Trophoblast cell (in vitro differentiated cells and primary cell): ENCODE measurements around the gene TENM4.

Experiments used
- DNase-seq, 2 donors: peaks; one replicate each; pipeline ENCODE4 v3.0.0-alpha.2; 2016
- H2AFZ ChIP-seq: 2 replicates; pipeline ENCODE4 v1.6.1; 2013; ENCODE audit warnings: low read length, moderate library complexity, mild to moderate bottlenecking; ENCODE audit not compliant: insufficient read depth, poor library complexity
- H2AK5ac ChIP-seq: 2 replicates; pipeline ENCODE4 v1.6.1; 2013; ENCODE audit warnings: mild to moderate bottlenecking, low read length
- H2BK120ac ChIP-seq: 2 replicates; pipeline ENCODE4 v1.6.1; 2013; ENCODE audit warnings: low read length, mild to moderate bottlenecking, moderate library complexity; ENCODE audit not compliant: insufficient read depth, poor library complexity
- H2BK12ac ChIP-seq: 2 replicates; pipeline ENCODE4 v1.6.1; 2013; ENCODE audit warnings: mild to moderate bottlenecking, low read length, moderate library complexity
- H2BK5ac ChIP-seq: 2 replicates; pipeline ENCODE4 v1.6.1; 2013; ENCODE audit warnings: low read length, low read depth, moderate library complexity, mild to moderate bottlenecking; ENCODE audit not compliant: poor library complexity
- H3K14ac ChIP-seq: 2 replicates; pipeline ENCODE4 v1.6.1; 2013; ENCODE audit warnings: mild to moderate bottlenecking, low read length
- H3K18ac ChIP-seq: 2 replicates; pipeline ENCODE4 v1.6.1; 2013; ENCODE audit warnings: mild to moderate bottlenecking, low read length
- H3K23ac ChIP-seq: 2 replicates; pipeline ENCODE4 v1.6.1; 2013; ENCODE audit warnings: low read length
- H3K27ac ChIP-seq: 2 replicates; pipeline ENCODE4 v1.5.1; 2013; ENCODE audit warnings: low read depth, mild to moderate bottlenecking, inconsistent platforms, low read length, moderate library complexity
- H3K27me3 ChIP-seq: 2 replicates; pipeline ENCODE4 v1.6.1; 2013; ENCODE audit warnings: inconsistent platforms, mild to moderate bottlenecking, low read length, moderate library complexity; ENCODE audit not compliant: insufficient read depth
- H3K36me3 ChIP-seq, 2 experiments: 1 replicate in 1 of 2; 2 replicates in 1 of 2; pipeline ENCODE4 v1.6.1; 2013; ENCODE audit warnings: low read length in 2 of 2, mild to moderate bottlenecking in 2 of 2, moderate library complexity in 1 of 2; ENCODE audit not compliant: insufficient read depth in 2 of 2, control insufficient read depth in 1 of 2
- H3K4ac ChIP-seq: 2 replicates; pipeline ENCODE4 v1.6.1; 2013; ENCODE audit warnings: low read depth, mild to moderate bottlenecking, low read length, moderate library complexity
- H3K4me1 ChIP-seq, 2 experiments: 1 replicate in 1 of 2; 2 replicates in 1 of 2; pipeline ENCODE4 v1.6.1; 2013; ENCODE audit warnings: low read length in 2 of 2, mild to moderate bottlenecking in 2 of 2, moderate library complexity in 1 of 2; ENCODE audit not compliant: insufficient read depth in 2 of 2, control insufficient read depth in 1 of 2
- H3K4me2 ChIP-seq: 2 replicates; pipeline ENCODE4 v1.6.1; 2013; ENCODE audit warnings: inconsistent platforms, mild to moderate bottlenecking, low read length, moderate library complexity
- H3K4me3 ChIP-seq: 2 replicates; pipeline ENCODE4 v1.5.1; 2013; ENCODE audit warnings: mild to moderate bottlenecking, low read depth, low read length, inconsistent platforms
- H3K79me1 ChIP-seq: one replicate; pipeline ENCODE4 v1.6.1; 2013; ENCODE audit warnings: low read length
- H3K79me2 ChIP-seq: 2 replicates; pipeline ENCODE4 v1.6.1; 2013; ENCODE audit warnings: low read length, mild to moderate bottlenecking; ENCODE audit not compliant: control insufficient read depth, insufficient read depth, poor library complexity
- H3K9ac ChIP-seq: 2 replicates; pipeline ENCODE4 v1.6.1; 2013; ENCODE audit warnings: mild to moderate bottlenecking, low read length
- H3K9me3 ChIP-seq: 2 replicates; pipeline ENCODE4 v1.6.1; 2013; ENCODE audit warnings: low read depth, mild to moderate bottlenecking, control low read depth, inconsistent platforms, low read length; ENCODE audit not compliant: insufficient read depth
- H4K12ac ChIP-seq: 2 replicates; pipeline ENCODE4 v1.6.1; 2013; ENCODE audit warnings: low read depth, mild to moderate bottlenecking, low read length, moderate library complexity
- H4K8ac ChIP-seq: 2 replicates; pipeline ENCODE4 v1.6.1; 2013; ENCODE audit warnings: low read depth, mild to moderate bottlenecking, low read length, moderate library complexity
- H4K91ac ChIP-seq: one replicate; pipeline ENCODE4 v1.6.1; 2013; ENCODE audit warnings: low read depth, mild to moderate bottlenecking, low read length, moderate library complexity
- WGBS: extraction: QIAGEN DNeasy Blood & Tissue Kit; methylation state at CpG from one replicate; pipeline ENCODE4 v1.1.7; 2013; ENCODE audit warnings: missing lambda C conversion rate; ENCODE audit not compliant: insufficient read length, insufficient coverage; ENCODE audit errors: extremely low coverage; 5-methylcytosine and 5-hydroxymethylcytosine counted together

The TENM4 gene

GRCh38 chr11:78706551-78706950, 734.3 kb downstream of the TENM4 start:
- Histone ChIP-seq H2AK5ac (no peak overlapping the region), H3K14ac (no peak overlapping the region), H3K9me3 (no peaks in the 10 kb centered on the region), H2BK12ac (no peak overlapping the region), H3K4ac (no peak overlapping the region), H3K18ac (no peak overlapping the region), H2BK120ac (no peak overlapping the region), H2BK5ac (no peak overlapping the region), H4K8ac (no peak overlapping the region), H4K91ac (no peak overlapping the region), H2AFZ (no peak overlapping the region), H3K79me1 (no peaks in the 10 kb centered on the region), H3K36me3 (peaks cover 28 to 53% of the 10 kb centered on the region in 2 experiments), H3K79me2 (no peaks in the 10 kb centered on the region), H3K23ac (no peak overlapping the region), H4K12ac (no peak overlapping the region), H3K27me3 (no peaks in the 10 kb centered on the region), H3K4me2 (no peak overlapping the region), H3K27ac (no peak overlapping the region), H3K4me3 (no peak overlapping the region), H3K4me1 (no peaks in the 10 kb centered on the region), H3K9ac (no peak overlapping the region)
- DNase-seq: no peak
- no CpG with 5 or more reads among the region's 6 CpGs for WGBS

GRCh38 chr11:78704811-78705210, 736.0 kb downstream of the TENM4 start:
- H3K23ac ChIP-seq: no peak overlapping the region
- no CpG with 5 or more reads among the region's 8 CpGs for WGBS
- H4K12ac ChIP-seq: no peak overlapping the region
- H2BK120ac ChIP-seq: no peak overlapping the region
- peaks cover 2% of the 10 kb centered on the region for H3K9me3 ChIP-seq
- H2AK5ac ChIP-seq: no peak overlapping the region
- no peak for DNase-seq
- H3K79me2 ChIP-seq: no peaks in the 10 kb centered on the region
- H4K8ac ChIP-seq: no peak overlapping the region
- no peaks in the 10 kb centered on the region for H3K27me3 ChIP-seq
- H3K18ac ChIP-seq: no peak overlapping the region
- no peak overlapping the region for H3K4me2 ChIP-seq
- no peak overlapping the region for H3K27ac ChIP-seq
- H2AFZ ChIP-seq: no peak overlapping the region
- H3K4ac ChIP-seq: no peak overlapping the region
- no peak overlapping the region for H4K91ac ChIP-seq
- H3K9ac ChIP-seq: no peak overlapping the region
- no peak overlapping the region for H3K4me3 ChIP-seq
- H2BK5ac ChIP-seq: no peak overlapping the region
- H2BK12ac ChIP-seq: no peak overlapping the region
- no peaks in the 10 kb centered on the region for H3K4me1 ChIP-seq
- H3K36me3 ChIP-seq: peaks cover 31 to 61% of the 10 kb centered on the region in 2 experiments
- H3K14ac ChIP-seq: no peak overlapping the region
- H3K79me1 ChIP-seq: no peaks in the 10 kb centered on the region

GRCh38 chr11:78699609-78700135, 741.2 kb downstream of the TENM4 start:
- Histone ChIP-seq H3K4me1 (no peaks in the 10 kb centered on the region), H2BK12ac (no peak overlapping the region), H3K79me2 (no peaks in the 10 kb centered on the region), H2BK5ac (no peak overlapping the region), H3K4ac (no peak overlapping the region), H3K9ac (no peak overlapping the region), H2AK5ac (no peak overlapping the region), H3K4me2 (no peak overlapping the region), H4K91ac (no peak overlapping the region), H3K79me1 (no peaks in the 10 kb centered on the region), H2BK120ac (no peak overlapping the region), H4K12ac (no peak overlapping the region), H3K14ac (no peak overlapping the region), H3K27ac (no peak overlapping the region), H4K8ac (no peak overlapping the region), H3K23ac (no peak overlapping the region), H3K18ac (no peak overlapping the region), H3K27me3 (no peaks in the 10 kb centered on the region), H2AFZ (no peak overlapping the region), H3K36me3 (peaks cover 15 to 33% of the 10 kb centered on the region in 2 experiments), H3K9me3 (peaks cover 2% of the 10 kb centered on the region), H3K4me3 (no peak overlapping the region)
- no peak for DNase-seq
- WGBS: no CpG with 5 or more reads among the region's 7 CpGs

GRCh38 chr11:78698612-78699011, 742.2 kb downstream of the TENM4 start:
- H3K4me2 ChIP-seq: no peak overlapping the region
- H3K23ac ChIP-seq: no peak overlapping the region
- WGBS: no CpG with 5 or more reads among the region's 3 CpGs
- no peaks in the 10 kb centered on the region for H3K27me3 ChIP-seq
- H3K79me2 ChIP-seq: no peaks in the 10 kb centered on the region
- no peak overlapping the region for H3K14ac ChIP-seq
- no peak overlapping the region for H3K9ac ChIP-seq
- no peak overlapping the region for H2AFZ ChIP-seq
- no peak overlapping the region for H3K4ac ChIP-seq
- H3K4me3 ChIP-seq: no peak overlapping the region
- H2BK12ac ChIP-seq: no peak overlapping the region
- peaks cover 2% of the 10 kb centered on the region for H3K9me3 ChIP-seq
- no peak overlapping the region for H4K12ac ChIP-seq
- H2BK5ac ChIP-seq: no peak overlapping the region
- no peak overlapping the region for H3K27ac ChIP-seq
- peaks cover 18 to 35% of the 10 kb centered on the region in 2 experiments for H3K36me3 ChIP-seq
- no peak overlapping the region for H4K91ac ChIP-seq
- H2BK120ac ChIP-seq: no peak overlapping the region
- no peaks in the 10 kb centered on the region for H3K79me1 ChIP-seq
- no peak overlapping the region for H2AK5ac ChIP-seq
- no peak overlapping the region for H3K18ac ChIP-seq
- no peaks in the 10 kb centered on the region for H3K4me1 ChIP-seq
- no peak for DNase-seq
- no peak overlapping the region for H4K8ac ChIP-seq
